ENCODE data around the gene SLC24A3.
A peak's percentile ranks its signal among the peaks of the same experiment; 100 is the strongest.

SLC24A3 gene

DNA sequence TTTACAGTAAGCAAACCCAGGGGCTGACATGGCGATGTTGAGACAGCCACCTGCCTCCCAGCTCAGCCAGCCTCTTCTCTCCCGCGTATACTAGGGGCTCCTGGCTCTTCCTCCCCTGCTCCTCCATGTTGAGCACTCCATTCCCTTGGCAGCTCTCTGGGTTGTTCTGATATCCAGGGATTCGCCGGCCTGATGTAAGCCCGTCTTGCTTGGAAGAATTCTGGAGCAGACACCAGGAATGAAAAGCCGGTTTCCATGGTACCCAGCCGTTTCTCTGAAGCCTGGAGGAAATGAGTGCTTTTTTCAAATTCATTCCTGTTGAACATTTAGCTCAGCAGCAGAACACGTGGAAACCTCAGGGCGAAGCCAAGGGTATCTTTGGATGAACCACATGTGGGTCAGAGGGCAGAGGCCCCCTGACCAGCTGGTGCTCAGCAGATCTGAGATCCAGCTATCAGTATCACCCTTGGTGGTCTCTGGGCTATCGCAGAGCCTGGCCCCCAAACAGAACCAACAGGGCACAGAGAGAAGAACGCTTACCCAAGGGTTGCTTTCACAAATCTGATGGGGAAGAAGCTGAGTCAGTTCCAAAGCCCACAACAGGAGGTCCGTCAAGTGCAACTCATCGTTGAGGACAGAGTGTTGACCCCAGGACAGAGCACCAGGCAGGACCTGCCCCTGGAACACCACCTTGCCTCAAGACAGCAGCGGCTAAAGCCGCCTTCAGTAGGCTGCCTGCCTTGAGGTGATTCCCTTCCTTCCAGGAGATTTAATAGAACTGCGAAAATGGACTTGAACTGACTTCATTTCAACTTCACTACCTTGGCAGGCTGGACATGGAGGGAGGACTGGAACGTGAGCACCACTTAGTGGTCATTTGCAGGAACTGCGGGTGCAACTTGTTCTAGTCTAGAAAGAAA lies 449.5 kb downstream of the SLC24A3 start:
- DNase-seq (ENCODE audit: extremely low spot score) = peak; percentile 61
- TF ChIP-seq ELF4 (IDR thresholded peaks at IDR 0.05) (no peak), SP1 (IDR thresholded peaks at IDR 0.05) (no peak), FOXM1 (IDR thresholded peaks at IDR 0.05; ENCODE audit: borderline replicate concordance) (no peak), FOXK2 (IDR thresholded peaks at IDR 0.05) (no peak), SUZ12 (IDR thresholded peaks at IDR 0.05) (no peak), HDGF (IDR thresholded peaks at IDR 0.05; ENCODE audit: borderline replicate concordance) (no peak), CTBP1 (IDR thresholded peaks at IDR 0.05; ENCODE audit: borderline replicate concordance) (no peak), BHLHE40 (IDR thresholded peaks at IDR 0.05; ENCODE audit: borderline replicate concordance) (no peak), LEF1 (IDR thresholded peaks at IDR 0.05; ENCODE audit: borderline replicate concordance) (no peak), FOXA1 (IDR thresholded peaks at IDR 0.05) (no peak), ARNT (IDR thresholded peaks at IDR 0.05) (no peak), NFRKB (IDR thresholded peaks at IDR 0.05) (no peak), PKNOX1 (IDR thresholded peaks at IDR 0.05) (no peak), TARDBP (IDR thresholded peaks at IDR 0.05) (no peak), ZNF384 (IDR thresholded peaks at IDR 0.05) (no peak), L3MBTL2 (conservative IDR thresholded peaks at IDR 0.05) (no peak)
- ChIA-PET POLR2A (no interaction called here), CTCF (interaction anchor here (0.6 to 1.6 kb wide), 5 partner anchors 30 to 588 kb away, joined by 3 to 9 read pairs (median 3); no protein-coding TSS in a partner anchor)

DNA sequence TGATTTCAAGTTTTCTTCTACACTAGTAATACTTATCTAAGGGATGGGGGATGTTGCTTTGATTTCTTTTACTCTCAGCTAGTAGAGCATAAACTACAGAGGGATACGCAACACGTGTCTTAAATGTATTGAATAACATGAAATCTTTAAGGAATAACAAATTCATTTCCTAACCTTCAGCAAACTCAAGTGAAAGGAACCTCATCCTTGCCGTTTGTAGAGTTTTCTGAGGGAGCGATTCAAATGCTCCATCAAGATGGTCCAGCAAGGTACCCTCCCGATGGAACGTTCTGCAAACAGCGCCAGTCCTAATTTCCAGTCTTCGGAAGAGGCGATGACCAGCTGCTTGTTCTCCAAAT lies 450.2 kb downstream of the SLC24A3 start:
- POLR2A ChIA-PET = no interaction called here
- DNase-seq (ENCODE audit: extremely low spot score) = no peak
- CTCF ChIA-PET = interaction anchor here (1.6 kb wide), 1 partner anchor 589 kb away, joined by 3 read pairs; no protein-coding TSS in a partner anchor
- TF ChIP-seq LEF1 (IDR thresholded peaks at IDR 0.05; ENCODE audit: borderline replicate concordance) (no peak), ELF4 (IDR thresholded peaks at IDR 0.05) (no peak), FOXK2 (IDR thresholded peaks at IDR 0.05) (no peak), SP1 (IDR thresholded peaks at IDR 0.05) (no peak), FOXM1 (IDR thresholded peaks at IDR 0.05; ENCODE audit: borderline replicate concordance) (no peak), NFRKB (IDR thresholded peaks at IDR 0.05) (no peak), PKNOX1 (IDR thresholded peaks at IDR 0.05) (no peak), SUZ12 (IDR thresholded peaks at IDR 0.05) (no peak), FOXA1 (IDR thresholded peaks at IDR 0.05) (no peak), ARNT (IDR thresholded peaks at IDR 0.05) (no peak), HDGF (IDR thresholded peaks at IDR 0.05; ENCODE audit: borderline replicate concordance) (no peak), CTBP1 (IDR thresholded peaks at IDR 0.05; ENCODE audit: borderline replicate concordance) (no peak), L3MBTL2 (conservative IDR thresholded peaks at IDR 0.05) (no peak), TARDBP (IDR thresholded peaks at IDR 0.05) (no peak), ZNF384 (IDR thresholded peaks at IDR 0.05) (no peak), BHLHE40 (IDR thresholded peaks at IDR 0.05; ENCODE audit: borderline replicate concordance) (no peak)

DNA sequence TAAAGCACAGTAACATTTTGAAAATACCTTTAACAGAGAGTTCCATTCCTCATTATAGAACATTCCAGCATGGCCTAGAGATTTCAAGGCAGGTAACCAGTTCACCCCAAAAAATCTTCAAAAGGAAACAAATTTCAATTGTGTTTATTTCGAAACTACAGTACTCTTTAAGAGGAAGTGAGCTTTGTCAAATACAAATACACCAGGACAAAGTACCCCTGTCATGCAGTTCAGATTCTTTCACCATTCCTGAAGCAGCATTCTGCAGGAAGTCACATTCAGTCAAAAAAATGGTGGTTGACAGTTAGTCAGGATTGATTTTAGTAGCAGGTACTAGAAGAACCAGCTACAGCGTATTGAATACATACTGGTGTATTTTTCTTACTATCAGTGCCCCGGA lies 456.0 kb downstream of the SLC24A3 start:
- ChIA-PET POLR2A (no interaction called here), CTCF (no interaction called here)
- no peak for DNase-seq (ENCODE audit: extremely low spot score)
- no peak for TF ChIP-seq LEF1 (IDR thresholded peaks at IDR 0.05; ENCODE audit: borderline replicate concordance)
- TF ChIP-seq FOXA1 (IDR thresholded peaks at IDR 0.05) = no peak
- no peak for TF ChIP-seq BHLHE40 (IDR thresholded peaks at IDR 0.05; ENCODE audit: borderline replicate concordance)
- TF ChIP-seq ZNF384 (IDR thresholded peaks at IDR 0.05) = no peak
- no peak for TF ChIP-seq PKNOX1 (IDR thresholded peaks at IDR 0.05)
- TF ChIP-seq SP1 (IDR thresholded peaks at IDR 0.05) = no peak
- no peak for TF ChIP-seq TARDBP (IDR thresholded peaks at IDR 0.05)

- no peak for DNase-seq (ENCODE audit: extremely low spot score)
- POLR2A ChIA-PET = no interaction called here
- TF ChIP-seq TARDBP (IDR thresholded peaks at IDR 0.05) (no peak), FOXK2 (IDR thresholded peaks at IDR 0.05) (no peak), SUZ12 (IDR thresholded peaks at IDR 0.05) (no peak), ARNT (IDR thresholded peaks at IDR 0.05) (no peak), ZNF384 (IDR thresholded peaks at IDR 0.05) (no peak)
- CTCF ChIA-PET = no interaction called here
These were observed 458.4 kb downstream of the SLC24A3 start for GRCh38 chr20:19670829-19671228.

GRCh38 chr20:19671374-19671773 lies 458.9 kb downstream of the SLC24A3 start:
- POLR2A ChIA-PET = no interaction called here
- CTCF ChIA-PET = no interaction called here
- TF ChIP-seq NFRKB (IDR thresholded peaks at IDR 0.05) (no peak), SP1 (IDR thresholded peaks at IDR 0.05) (no peak)

DNA sequence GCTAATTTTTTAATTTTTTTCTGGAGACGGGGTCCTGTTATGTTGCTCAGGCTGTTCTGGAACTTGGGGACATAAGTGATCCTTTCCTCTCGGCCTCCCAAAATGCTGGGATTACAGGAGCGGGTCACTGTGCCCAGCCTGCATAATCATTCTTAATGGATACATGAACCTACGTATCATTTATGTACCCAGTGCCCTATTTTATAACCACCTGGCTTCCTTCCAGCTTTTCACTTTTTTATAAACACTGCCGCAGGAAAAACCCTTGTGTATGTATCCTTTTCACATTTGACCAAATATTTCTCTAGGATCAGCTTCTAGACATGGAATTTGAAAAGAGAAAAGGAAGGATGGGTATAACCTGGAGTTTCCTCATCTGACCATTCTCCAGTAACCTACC lies 460.1 kb downstream of the SLC24A3 start:
- ChIA-PET CTCF (interaction anchor here (1.2 kb wide), 1 partner anchor 12 kb away, joined by 3 read pairs; no protein-coding TSS in a partner anchor), POLR2A (no interaction called here)
- DNase-seq (ENCODE audit: extremely low spot score) = no peak
- TF ChIP-seq FOXM1 (IDR thresholded peaks at IDR 0.05; ENCODE audit: borderline replicate concordance) = no peak
- TF ChIP-seq L3MBTL2 (conservative IDR thresholded peaks at IDR 0.05) = no peak
- TF ChIP-seq ZNF384 (IDR thresholded peaks at IDR 0.05) = no peak
- TF ChIP-seq HDGF (IDR thresholded peaks at IDR 0.05; ENCODE audit: borderline replicate concordance) = no peak
- no peak for TF ChIP-seq BHLHE40 (IDR thresholded peaks at IDR 0.05; ENCODE audit: borderline replicate concordance)
- TF ChIP-seq PKNOX1 (IDR thresholded peaks at IDR 0.05) = no peak
- TF ChIP-seq NFRKB (IDR thresholded peaks at IDR 0.05) = no peak
- no peak for TF ChIP-seq LEF1 (IDR thresholded peaks at IDR 0.05; ENCODE audit: borderline replicate concordance)
- TF ChIP-seq SP1 (IDR thresholded peaks at IDR 0.05) = no peak
- TF ChIP-seq TARDBP (IDR thresholded peaks at IDR 0.05) = no peak
- no peak for TF ChIP-seq ARNT (IDR thresholded peaks at IDR 0.05)
- TF ChIP-seq SUZ12 (IDR thresholded peaks at IDR 0.05) = no peak

More at GRCh38 chr20:19671374-19671773, 458.9 kb downstream of the SLC24A3 start:
- no peak for DNase-seq (ENCODE audit: extremely low spot score)
